Ovary (tissue), 3 donors: ENCODE measurements around the gene SNX32.

Experiments
- EP300 ChIP-seq: sonication (generic); formaldehyde crosslinking; IDR thresholded peaks from one replicate; pipeline ENCODE4 v1.6.1; 2017; ENCODE audit warnings: antibody characterized with exemption
- POLR2A ChIP-seq: fragments of 450-650 bp; IDR thresholded peaks from one replicate; pipeline ENCODE4 v1.6.1; 2017; ENCODE audit warnings: antibody characterized with exemption, mild to moderate bottlenecking, moderate library complexity
- TF ChIP-seq, protein P1 (sequence below), 3 donors: fragments of 450-650 bp in 2 of 3; fragments of 200-600 bp in 1 of 3; IDR thresholded peaks; one replicate each; pipeline versions ENCODE4 v1.5.1 to v1.8.0; 2016 to 2022; ENCODE audit warnings: antibody characterized with exemption in 3 of 3, mild to moderate bottlenecking in 1 of 3
- donor health status: DM: no; HTN: no; CAD: no.

DNA sequence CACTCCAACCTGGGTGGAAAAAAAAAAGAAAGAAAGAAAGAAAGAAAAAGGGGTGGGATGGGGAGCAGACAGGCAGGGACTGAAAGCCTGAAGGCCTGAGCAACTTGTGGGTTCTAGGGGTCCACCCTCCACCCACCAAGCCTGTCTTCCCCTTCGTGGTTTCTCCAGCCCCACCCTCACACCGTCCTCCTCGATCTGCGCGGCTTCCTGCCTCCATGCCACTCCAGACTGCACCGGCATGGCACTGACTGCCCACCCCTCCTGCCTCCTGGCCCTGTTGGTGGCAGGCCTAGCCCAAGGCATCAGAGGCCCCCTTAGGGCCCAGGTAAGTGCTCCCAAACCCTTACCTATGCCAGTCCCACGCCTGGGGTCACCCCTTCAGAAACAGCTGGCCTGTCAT is 45.9 kb downstream of the SNX32 start, which contains the start of gene CTSW:
- TF ChIP-seq, protein P1, sequence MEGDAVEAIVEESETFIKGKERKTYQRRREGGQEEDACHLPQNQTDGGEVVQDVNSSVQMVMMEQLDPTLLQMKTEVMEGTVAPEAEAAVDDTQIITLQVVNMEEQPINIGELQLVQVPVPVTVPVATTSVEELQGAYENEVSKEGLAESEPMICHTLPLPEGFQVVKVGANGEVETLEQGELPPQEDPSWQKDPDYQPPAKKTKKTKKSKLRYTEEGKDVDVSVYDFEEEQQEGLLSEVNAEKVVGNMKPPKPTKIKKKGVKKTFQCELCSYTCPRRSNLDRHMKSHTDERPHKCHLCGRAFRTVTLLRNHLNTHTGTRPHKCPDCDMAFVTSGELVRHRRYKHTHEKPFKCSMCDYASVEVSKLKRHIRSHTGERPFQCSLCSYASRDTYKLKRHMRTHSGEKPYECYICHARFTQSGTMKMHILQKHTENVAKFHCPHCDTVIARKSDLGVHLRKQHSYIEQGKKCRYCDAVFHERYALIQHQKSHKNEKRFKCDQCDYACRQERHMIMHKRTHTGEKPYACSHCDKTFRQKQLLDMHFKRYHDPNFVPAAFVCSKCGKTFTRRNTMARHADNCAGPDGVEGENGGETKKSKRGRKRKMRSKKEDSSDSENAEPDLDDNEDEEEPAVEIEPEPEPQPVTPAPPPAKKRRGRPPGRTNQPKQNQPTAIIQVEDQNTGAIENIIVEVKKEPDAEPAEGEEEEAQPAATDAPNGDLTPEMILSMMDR (IDR thresholded peaks at IDR 0.05): no peak
- TF ChIP-seq EP300 (no peak), POLR2A (no peak)
